ENCODE results near the gene SEMA4C.
"Not testable (repeated sequence)": the region's sequence is repeated elsewhere in the genome, so short reads cannot be mapped to it uniquely, and the experiment has no call there.

The SEMA4C gene

GRCh38 chr2:96866586-96866985 lies 3.3 kb downstream of the SEMA4C start:
- DNase-seq (ENCODE audit: low read depth): no peak

GRCh38 chr2:96866149-96866548 lies 3.7 kb downstream of the SEMA4C start:
- DNase-seq (ENCODE audit: low read depth): no peak

- DNase-seq (ENCODE audit: low read depth): no peak
Observed at GRCh38 chr2:96865654-96866053, 4.2 kb downstream of the SEMA4C start.

- DNase-seq (ENCODE audit: low read depth): no peak
Observed at GRCh38 chr2:96864343-96865091, 5.4 kb downstream of the SEMA4C start.

GRCh38 chr2:96863575-96864342 lies 6.1 kb downstream of the SEMA4C start:
- DNase-seq (ENCODE audit: low read depth): no peak

GRCh38 chr2:96863056-96863455 lies 6.8 kb downstream of the SEMA4C start:
- DNase-seq (ENCODE audit: low read depth): not testable (repeated sequence)

GRCh38 chr2:96861074-96861473 lies 8.8 kb downstream of the SEMA4C start:
- no peak for DNase-seq (ENCODE audit: low read depth)

- no peak for DNase-seq (ENCODE audit: low read depth)
Observed at GRCh38 chr2:96860065-96861029, 9.5 kb downstream of the SEMA4C start.

- DNase-seq (ENCODE audit: low read depth): no peak
Observed at GRCh38 chr2:96859681-96860064, 10.2 kb downstream of the SEMA4C start.

- DNase-seq (ENCODE audit: low read depth): no peak
Observed at GRCh38 chr2:96859099-96859649, 10.7 kb downstream of the SEMA4C start.

GRCh38 chr2:96857667-96858372 lies 12.1 kb downstream of the SEMA4C start, which contains the start of gene ANKRD39:
Gene ANKRD39 (minus strand): TSS chr2:96858016. CDS start chr2:96857987, 29 bp downstream.
- DNase-seq (ENCODE audit: low read depth): peak; percentile 82

GRCh38 chr2:96856776-96857666 lies 12.9 kb downstream of the SEMA4C start:
- DNase-seq (ENCODE audit: low read depth): no peak

- no peak for DNase-seq (ENCODE audit: low read depth)
Observed at GRCh38 chr2:96853321-96853720, 16.6 kb downstream of the SEMA4C start.

- DNase-seq (ENCODE audit: low read depth): no peak
Observed at GRCh38 chr2:96852667-96853066, 17.2 kb downstream of the SEMA4C start.

GRCh38 chr2:96848264-96848663 lies 21.6 kb downstream of the SEMA4C start:
- DNase-seq (ENCODE audit: low read depth): no peak

GRCh38 chr2:96847586-96847985 lies 22.3 kb downstream of the SEMA4C start:
- DNase-seq (ENCODE audit: low read depth): no peak

GRCh38 chr2:96846825-96847224 lies 23.1 kb downstream of the SEMA4C start:
- no peak for DNase-seq (ENCODE audit: low read depth)

GRCh38 chr2:96844405-96844808 lies 25.5 kb downstream of the SEMA4C start:
- no peak for DNase-seq (ENCODE audit: low read depth)

- DNase-seq (ENCODE audit: low read depth): no peak
Observed at GRCh38 chr2:96843538-96844268, 26.2 kb downstream of the SEMA4C start, which contains the start of gene ANKRD23. Gene ANKRD23 (minus strand): TSS chr2:96844021. CDS start chr2:96843992, 29 bp downstream.

Data from GM04503 (cell line).